DND-41 (cell line): ENCODE data around the gene PLEKHM3.

Experiments
- EZH2 ChIP-seq: IDR thresholded peaks from 3 replicates; pipeline ENCODE4 v1.6.1; 2012; ENCODE audit warnings: borderline replicate concordance, low read depth, mild to moderate bottlenecking, moderate library complexity, low read length, inconsistent platforms; ENCODE audit not compliant: severe bottlenecking
- TF ChIP-seq, protein P1 (sequence below): IDR thresholded peaks from 2 replicates; pipeline ENCODE4 v1.5.1; 2012; ENCODE audit warnings: borderline replicate concordance, low read length, moderate library complexity, mild to moderate bottlenecking; ENCODE audit not compliant: poor library complexity, severe bottlenecking; ENCODE audit errors: extremely low read depth

DNA sequence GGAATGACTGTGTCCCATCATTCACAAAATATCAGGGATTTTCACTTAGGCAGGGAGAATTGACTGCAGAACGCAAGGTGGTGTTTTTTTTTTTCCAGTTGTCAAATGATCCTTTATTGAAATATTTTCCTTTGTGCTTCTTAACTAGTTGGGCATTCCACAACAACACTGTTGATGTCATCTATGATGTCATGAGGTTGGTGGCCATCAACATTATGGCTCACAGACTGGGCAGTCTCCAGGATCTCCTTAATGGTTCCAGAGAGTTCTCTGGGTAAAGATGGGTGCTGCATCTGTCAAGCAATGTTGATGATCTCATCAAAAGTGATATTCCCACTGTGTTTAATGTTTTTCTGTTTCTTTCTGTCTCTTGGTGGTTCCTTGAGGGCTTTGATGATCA is 31.8 kb upstream of the PLEKHM3 start:
- TF ChIP-seq, protein P1, sequence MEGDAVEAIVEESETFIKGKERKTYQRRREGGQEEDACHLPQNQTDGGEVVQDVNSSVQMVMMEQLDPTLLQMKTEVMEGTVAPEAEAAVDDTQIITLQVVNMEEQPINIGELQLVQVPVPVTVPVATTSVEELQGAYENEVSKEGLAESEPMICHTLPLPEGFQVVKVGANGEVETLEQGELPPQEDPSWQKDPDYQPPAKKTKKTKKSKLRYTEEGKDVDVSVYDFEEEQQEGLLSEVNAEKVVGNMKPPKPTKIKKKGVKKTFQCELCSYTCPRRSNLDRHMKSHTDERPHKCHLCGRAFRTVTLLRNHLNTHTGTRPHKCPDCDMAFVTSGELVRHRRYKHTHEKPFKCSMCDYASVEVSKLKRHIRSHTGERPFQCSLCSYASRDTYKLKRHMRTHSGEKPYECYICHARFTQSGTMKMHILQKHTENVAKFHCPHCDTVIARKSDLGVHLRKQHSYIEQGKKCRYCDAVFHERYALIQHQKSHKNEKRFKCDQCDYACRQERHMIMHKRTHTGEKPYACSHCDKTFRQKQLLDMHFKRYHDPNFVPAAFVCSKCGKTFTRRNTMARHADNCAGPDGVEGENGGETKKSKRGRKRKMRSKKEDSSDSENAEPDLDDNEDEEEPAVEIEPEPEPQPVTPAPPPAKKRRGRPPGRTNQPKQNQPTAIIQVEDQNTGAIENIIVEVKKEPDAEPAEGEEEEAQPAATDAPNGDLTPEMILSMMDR: no peak
- no peak for TF ChIP-seq EZH2
